ENCODE results near the gene OR56B4.
"Not testable (repeated sequence)": the region's sequence is repeated elsewhere in the genome, so short reads cannot be mapped to it uniquely, and the experiment has no call there.

Gene OR56B4

GRCh38 chr11:6142936-6143335 lies 35.5 kb downstream of the OR56B4 start (continued):
- no peak for TF ChIP-seq ZNF350 (tag by site-specific recombination; IDR thresholded peaks at IDR 0.05)
- TF ChIP-seq ZNF654 (tag by site-specific recombination; IDR thresholded peaks at IDR 0.05; ENCODE audit: low read depth): no peak

- CTCF ChIA-PET: interaction anchor here (0.9 kb wide), 1 partner anchor 104 kb away, joined by 3 read pairs; no protein-coding TSS in a partner anchor
- H3K27ac ChIP-seq (ENCODE audit: extremely low read depth, low read depth, low read length); POLR2A ChIA-PET; H3K36me3 ChIP-seq (ENCODE audit: control insufficient read depth in 2 of 2, insufficient read depth in 1 of 2, low read length in 2 of 2); H3K4me3 ChIP-seq (ENCODE audit: low read depth, low read length); H3K9me3 ChIP-seq (ENCODE audit: control insufficient read depth, insufficient read depth, low read depth, low read length); H3K4me1 ChIP-seq (ENCODE audit: control insufficient read depth, insufficient read depth, low read length): not testable (repeated sequence)
These were observed 36.3 kb downstream of the OR56B4 start for GRCh38 chr11:6143737-6144136.

GRCh38 chr11:6151117-6151516 lies 43.6 kb downstream of the OR56B4 start:
- POLR2A ChIA-PET: no interaction called here

GRCh38 chr11:6152126-6152525 lies 44.6 kb downstream of the OR56B4 start:
- H3K27ac ChIP-seq (ENCODE audit: extremely low read depth, low read depth, low read length): no peak overlapping the region
- no peak overlapping the region for H3K4me3 ChIP-seq (ENCODE audit: low read depth, low read length)
- no peaks in the 10 kb centered on the region for H3K4me1 ChIP-seq (ENCODE audit: control insufficient read depth, insufficient read depth, low read length)
- ChIA-PET CTCF (no interaction called here), POLR2A (no interaction called here)
- H3K36me3 ChIP-seq (ENCODE audit: control insufficient read depth in 2 of 2, insufficient read depth in 1 of 2, low read length in 2 of 2): no peaks in the 10 kb centered on the region
- no peaks in the 10 kb centered on the region for H3K9me3 ChIP-seq (ENCODE audit: control insufficient read depth, insufficient read depth, low read depth, low read length)
- no peak for TF ChIP-seq ZBTB7A (tag by site-specific recombination; IDR thresholded peaks at IDR 0.05; ENCODE audit: low read depth)
- no peak for TF ChIP-seq KLF9 (tag by site-specific recombination; IDR thresholded peaks at IDR 0.05; ENCODE audit: low read depth)
- TF ChIP-seq ZNF324 (tag by site-specific recombination; IDR thresholded peaks at IDR 0.05): no peak
- TF ChIP-seq KLF16 (tag by site-specific recombination; IDR thresholded peaks at IDR 0.05): no peak
- TF ChIP-seq ZNF174 (tag by site-specific recombination; IDR thresholded peaks at IDR 0.05): no peak
- no peak for TF ChIP-seq ZBTB6 (tag by site-specific recombination; IDR thresholded peaks at IDR 0.05)
- no peak for TF ChIP-seq ZNF645 (tag by site-specific recombination; IDR thresholded peaks at IDR 0.05)
- TF ChIP-seq ZNF777 (tag by site-specific recombination; IDR thresholded peaks at IDR 0.05; ENCODE audit: borderline replicate concordance): no peak
- no peak for TF ChIP-seq ZNF621 (tag by site-specific recombination; IDR thresholded peaks at IDR 0.05)
- TF ChIP-seq ZNF513 (tag by site-specific recombination; IDR thresholded peaks at IDR 0.05): no peak

More at GRCh38 chr11:6151117-6151516, 43.6 kb downstream of the OR56B4 start:
- CTCF ChIA-PET: interaction anchor here (0.6 to 0.9 kb wide), 2 partner anchors 19 to 208 kb away, joined by 3 read pairs; partner anchors contain the start of gene OR52B2
- no peak overlapping the region for H3K4me3 ChIP-seq (ENCODE audit: low read depth, low read length)
- no peaks in the 10 kb centered on the region for H3K36me3 ChIP-seq (ENCODE audit: control insufficient read depth in 2 of 2, insufficient read depth in 1 of 2, low read length in 2 of 2)
- no peaks in the 10 kb centered on the region for H3K9me3 ChIP-seq (ENCODE audit: control insufficient read depth, insufficient read depth, low read depth, low read length)
- H3K4me1 ChIP-seq (ENCODE audit: control insufficient read depth, insufficient read depth, low read length): no peaks in the 10 kb centered on the region
- TF ChIP-seq PRDM4 (tag by site-specific recombination; IDR thresholded peaks at IDR 0.05) (no peak), ZNF24 (tag by site-specific recombination; IDR thresholded peaks at IDR 0.05) (no peak), ZNF830 (tag by site-specific recombination; IDR thresholded peaks at IDR 0.05; ENCODE audit: low read depth) (no peak), ZBTB10 (tag by site-specific recombination; IDR thresholded peaks at IDR 0.05) (no peak)
- H3K27ac ChIP-seq (ENCODE audit: extremely low read depth, low read depth, low read length): no peak overlapping the region

All from HEK293 (cell line).